SHP77 (cell line): ENCODE results near the gene GYS2.

Experiments used
- DNase-seq, 2 experiments: peaks; one replicate each; lab custom pipeline; 2025; lab: John Stamatoyannopoulos, UW

GYS2 gene

DNA sequence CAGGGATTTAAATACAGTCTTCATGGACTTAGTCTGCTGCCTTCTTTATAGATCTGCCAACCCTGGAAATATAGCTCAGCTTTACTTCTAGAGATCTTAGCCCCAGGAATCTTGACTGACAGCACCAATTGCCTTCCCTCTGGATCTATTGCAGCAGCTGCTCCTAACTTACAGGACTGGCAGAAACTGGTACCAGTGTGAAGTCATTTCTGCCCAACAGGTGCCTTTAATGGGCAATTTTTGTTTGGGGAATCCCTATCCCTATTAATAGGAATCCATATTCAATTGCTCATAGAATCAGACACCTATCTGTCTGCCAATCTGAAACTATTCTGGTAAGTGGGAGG lies 51.3 kb downstream of the GYS2 start:
- DNase-seq = no peak

DNA sequence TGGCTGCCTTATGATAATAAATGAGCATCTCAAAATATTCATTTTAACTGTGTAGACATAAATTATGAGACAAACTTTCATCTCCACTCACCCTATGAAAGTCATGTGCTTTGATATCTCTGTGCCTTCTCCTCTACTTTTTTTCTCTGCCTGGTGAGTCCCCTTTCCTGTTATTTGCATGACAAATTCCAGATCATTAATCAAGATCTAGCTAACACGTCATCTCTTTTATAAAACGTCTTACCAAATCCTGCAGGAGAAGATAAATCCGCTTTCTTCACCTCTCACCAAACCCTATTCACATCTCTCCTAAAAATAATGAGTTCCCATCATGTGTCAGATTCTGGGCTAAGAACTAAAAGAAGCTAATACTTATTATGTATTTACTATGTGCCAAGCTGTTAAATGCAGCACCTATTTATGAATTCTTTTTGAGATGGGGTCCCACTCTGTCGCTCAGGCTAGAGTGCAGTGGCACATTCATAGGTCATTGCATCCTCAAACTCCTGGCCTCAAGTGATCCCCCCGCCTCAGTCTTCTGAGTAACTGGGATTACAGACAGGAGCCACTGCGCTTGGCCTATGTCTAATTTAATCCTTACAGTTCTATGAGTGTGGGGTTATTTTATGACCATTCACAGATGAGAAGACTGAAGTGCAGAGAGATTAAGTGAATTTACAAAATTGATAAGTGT lies 51.9 kb downstream of the GYS2 start:
- DNase-seq = no peak

DNA sequence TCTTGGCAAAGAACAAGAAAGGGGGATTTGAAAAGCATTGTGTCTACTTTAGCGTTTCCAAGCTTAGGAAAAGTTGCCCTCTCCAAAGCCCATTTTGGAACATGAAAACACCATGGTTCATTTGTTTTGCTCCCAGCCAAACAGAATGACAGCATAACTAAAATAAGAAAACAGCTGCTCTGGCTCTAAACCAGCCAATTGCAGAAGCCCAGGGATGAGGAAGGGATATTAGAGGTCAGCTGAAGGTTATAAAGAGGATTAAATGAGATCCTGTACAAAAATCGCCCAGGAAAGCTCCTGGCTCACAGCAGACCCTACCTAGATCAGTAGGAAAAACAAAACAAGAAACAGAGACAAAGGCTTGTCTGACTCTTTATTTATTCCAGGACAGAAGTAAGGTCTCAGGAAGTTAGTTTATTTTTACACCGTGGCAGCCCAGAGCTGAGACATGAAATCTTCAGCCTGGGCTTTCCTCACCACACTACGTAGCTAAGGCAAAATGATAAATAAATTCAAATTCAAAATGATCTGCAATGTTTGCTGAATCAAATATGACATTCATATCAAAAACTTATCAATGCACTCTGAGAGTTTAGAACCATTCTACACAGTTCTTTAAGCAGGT lies 52.7 kb downstream of the GYS2 start:
- DNase-seq = peak in 1 of 2 experiments; percentile 16

DNA sequence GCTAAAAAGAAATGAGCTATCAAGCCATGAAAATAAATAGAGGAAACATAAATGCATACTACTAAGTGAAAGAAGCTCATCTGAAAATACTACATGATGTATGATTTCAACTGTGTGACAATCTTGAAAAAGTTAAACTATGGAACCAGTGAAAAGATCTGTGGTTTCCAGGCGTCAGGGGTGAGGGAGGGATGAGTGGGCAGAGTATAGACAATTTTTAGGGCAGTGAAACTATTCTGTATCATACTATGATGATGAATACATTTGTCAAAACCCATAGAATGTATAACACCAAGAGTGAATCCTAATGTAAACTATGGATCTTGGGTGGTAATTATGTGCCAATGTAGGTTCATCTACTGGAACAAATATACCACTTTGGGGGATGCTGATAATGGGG lies 57.2 kb downstream of the GYS2 start:
- DNase-seq = no peak

DNA sequence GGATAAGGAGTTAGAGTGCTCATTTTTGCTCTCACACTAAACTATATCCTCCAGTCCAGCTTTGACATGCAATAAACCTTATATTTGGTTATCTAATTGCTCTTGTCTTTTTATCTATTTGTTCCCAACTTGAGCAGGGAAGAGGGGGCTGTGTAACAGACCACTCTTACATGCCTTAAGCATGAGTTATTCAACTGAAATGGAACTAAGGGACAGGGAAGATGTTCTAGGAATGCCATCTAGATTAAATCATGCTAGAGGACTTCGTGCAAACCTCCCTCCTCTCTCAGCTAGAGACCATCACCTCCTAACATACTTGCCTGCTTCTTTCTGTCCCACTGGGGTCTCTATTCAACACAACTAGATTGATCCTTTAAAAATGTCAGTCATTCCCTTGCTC lies 57.9 kb downstream of the GYS2 start:
- DNase-seq = no peak

DNA sequence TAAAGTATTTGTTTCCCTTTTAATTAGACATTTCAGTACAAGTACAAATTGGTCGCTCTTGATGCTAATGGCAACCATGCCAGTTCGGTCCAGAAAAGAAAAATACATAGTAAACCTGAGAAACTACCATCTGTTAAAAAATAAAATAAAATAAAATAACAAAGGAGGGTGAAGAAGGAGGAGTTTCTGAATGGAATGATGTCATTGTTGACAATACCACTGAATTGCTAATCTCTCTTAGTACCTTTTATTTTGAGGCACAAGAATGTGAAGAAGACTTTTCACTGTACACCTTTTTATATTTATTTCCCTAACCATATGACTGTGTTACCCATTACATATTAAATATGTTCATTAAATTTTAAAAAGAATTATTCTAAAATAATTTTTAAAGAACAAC lies 59.1 kb downstream of the GYS2 start:
- DNase-seq = no peak

DNA sequence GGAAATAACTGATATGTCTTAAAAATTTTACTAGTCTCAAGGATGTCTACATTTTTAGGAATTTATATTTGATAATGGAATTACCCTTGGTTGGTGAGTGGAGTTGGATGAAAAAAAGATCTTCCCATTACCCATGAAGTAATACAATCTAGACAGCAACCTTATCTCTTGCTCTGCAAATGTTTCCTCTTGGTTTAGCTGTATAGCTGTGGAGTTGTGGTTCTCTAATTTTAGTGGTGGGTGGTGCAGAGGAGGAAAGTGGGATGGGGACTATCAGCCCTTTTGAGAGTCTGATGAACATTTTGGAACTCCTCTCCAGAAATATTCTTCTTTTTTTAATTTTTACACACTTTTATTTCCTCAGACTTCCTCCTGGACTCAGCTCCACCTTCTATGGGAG lies 61.5 kb downstream of the GYS2 start:
- DNase-seq = no peak

DNA sequence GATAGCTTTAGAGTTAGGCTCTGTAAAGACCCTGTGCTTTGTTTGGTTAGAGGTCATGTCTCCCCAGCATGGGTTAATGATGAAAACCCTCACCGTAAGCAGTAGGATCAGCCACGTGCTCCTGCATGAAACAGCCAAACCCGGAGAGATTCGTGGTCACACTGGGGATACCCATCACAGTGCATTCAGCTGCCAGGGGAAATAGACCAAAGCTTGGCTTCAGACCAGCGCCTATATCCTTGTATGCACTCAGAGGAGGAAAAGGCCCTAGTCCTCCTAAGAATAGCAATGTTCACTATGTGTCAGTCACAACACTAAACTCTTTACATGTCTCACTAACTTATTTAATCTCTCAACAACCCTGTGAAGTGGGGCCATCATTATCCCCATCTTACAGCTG lies 62.2 kb downstream of the GYS2 start:
- DNase-seq = no peak

DNA sequence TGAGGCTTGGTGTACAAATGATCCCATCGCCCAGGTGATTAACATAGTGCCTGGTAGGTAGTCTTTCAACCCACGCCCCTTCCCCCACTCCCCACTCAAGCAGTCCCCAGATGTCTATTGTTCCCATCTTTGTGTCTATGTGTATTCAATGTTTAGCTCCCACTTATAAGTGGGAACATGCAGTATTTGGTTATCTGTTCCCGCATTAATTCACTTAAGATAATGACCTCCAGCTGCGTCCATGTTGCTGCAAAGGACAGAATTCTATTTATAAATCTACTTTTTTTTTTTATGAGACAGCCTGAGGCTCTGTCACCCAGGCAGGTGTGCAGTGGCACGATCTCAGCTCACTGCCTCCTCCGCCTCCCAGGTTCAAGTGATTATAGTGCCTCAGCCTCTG lies 62.9 kb downstream of the GYS2 start:
- no peak for DNase-seq

DNA sequence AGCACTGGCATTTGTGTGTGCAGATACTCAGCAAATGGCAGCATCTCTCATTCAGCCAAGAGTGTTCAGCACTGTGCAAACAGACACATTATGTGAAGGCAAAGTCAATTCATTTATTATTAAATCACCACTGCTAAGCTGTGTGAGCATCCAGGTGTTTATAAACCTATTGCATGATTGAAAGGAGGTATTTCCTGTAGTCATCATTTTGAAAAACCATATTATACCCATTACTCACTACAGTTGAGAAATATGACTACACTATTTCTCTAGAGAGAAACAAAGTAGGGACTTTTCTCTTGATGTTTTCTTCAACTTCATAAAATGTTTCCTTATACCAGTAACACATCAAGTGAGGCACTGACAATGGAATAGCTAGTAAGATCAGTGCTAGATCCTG lies 64.8 kb downstream of the GYS2 start:
- DNase-seq = peak in 1 of 2 experiments; percentile 21

DNA sequence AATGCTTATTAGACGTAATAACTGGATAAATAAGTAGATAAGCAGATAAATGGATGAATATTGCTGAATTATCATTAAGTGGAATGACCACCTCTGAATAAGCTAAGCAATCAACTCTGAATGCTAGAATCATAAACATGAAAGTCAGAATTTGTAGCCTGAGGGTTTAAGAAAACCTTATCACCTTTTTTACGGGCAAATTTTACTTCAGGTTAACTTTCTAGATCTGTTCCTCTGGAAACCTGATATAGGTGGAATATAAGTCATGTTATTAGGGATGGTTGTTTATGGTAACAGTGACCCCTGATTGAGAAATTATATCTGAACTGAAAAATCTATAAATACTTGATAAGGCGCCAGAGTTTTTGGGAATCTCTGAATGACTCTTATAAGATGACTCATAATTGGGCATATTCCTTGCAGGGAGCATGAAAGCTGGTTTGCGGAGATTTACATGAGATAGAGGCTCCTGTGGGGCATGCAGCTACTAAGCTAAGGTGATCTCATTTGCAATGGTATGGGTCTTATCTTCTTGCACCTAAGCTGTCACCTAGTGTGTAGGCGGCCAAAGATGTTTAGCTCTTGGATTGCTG lies 66.5 kb downstream of the GYS2 start:
- DNase-seq = no peak

DNA sequence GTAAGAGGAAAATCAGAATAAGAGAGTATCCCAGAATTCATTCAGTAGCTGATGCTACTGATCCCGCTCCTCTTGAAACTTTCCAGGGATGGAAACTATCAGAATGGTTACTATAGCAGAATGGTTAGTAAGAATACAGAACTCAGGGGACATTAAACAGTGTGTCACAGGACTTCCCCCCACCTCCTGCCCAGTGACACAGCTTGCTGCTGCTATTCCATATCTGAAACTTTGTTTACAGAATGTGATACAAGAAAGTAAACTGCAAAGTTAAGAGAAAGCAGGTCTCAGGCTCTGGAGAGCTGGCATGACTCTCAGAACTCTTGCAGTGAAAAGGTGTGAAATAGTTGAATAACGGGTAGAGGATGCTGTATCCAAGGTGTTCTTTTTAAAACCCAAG lies 75.2 kb downstream of the GYS2 start:
- no peak for DNase-seq

DNA sequence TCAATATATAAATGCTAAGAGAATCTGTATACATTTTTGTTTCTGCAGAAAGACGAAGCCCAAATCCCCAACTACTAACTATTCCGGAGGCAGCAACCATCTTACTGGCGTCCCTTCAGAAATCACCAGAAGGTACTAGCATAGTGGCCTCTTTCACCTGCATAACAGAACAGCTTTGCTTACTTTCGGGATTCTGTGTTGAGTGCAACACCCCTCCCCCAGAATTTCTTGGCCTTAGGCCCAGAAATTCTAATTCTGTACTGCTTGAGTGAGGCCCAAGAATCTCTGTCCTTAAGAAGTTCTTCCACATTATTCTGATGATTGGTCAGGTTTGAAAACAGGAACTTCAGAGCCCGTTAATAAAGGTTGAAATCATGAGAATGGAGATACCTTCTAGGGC lies 75.7 kb downstream of the GYS2 start:
- no peak for DNase-seq

DNA sequence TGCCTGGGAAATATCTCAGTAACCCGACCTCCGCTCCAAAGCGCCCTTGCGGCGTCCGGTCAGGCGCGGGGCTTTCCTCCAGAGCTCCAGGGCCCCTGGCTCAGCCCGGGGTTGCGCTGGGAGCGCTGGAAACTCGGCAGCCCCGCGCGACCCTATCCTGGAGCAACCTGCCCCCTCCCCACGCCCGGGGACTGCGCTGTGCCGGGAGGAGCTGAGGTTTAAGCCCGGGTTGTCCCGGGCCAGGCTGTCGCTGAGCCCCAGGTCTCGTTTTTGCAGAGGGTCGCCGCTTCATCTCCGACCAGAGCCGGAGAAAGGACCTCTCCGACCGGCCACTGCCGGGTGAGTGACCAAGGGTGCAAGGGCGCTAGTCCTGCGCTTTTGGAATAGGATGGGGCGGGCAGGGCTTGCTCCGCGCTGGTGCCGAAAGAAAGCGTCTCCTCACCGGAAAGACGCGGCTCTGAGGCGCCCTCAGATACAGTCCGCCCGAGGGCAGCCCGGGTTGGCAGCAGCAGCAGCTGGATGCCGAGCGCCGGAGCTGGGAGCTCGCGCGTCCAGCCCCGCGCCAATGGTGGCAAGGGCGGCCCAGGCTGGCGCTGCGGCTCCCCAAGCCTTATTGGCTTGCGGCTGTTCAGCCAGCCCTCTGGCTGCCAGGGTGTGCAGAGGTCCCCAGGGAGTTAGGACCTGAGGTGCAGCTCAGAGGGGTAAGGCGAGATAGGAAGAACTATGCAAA lies 77.0 kb downstream of the GYS2 start:
- DNase-seq = peak; percentile 50 to 56

DNA sequence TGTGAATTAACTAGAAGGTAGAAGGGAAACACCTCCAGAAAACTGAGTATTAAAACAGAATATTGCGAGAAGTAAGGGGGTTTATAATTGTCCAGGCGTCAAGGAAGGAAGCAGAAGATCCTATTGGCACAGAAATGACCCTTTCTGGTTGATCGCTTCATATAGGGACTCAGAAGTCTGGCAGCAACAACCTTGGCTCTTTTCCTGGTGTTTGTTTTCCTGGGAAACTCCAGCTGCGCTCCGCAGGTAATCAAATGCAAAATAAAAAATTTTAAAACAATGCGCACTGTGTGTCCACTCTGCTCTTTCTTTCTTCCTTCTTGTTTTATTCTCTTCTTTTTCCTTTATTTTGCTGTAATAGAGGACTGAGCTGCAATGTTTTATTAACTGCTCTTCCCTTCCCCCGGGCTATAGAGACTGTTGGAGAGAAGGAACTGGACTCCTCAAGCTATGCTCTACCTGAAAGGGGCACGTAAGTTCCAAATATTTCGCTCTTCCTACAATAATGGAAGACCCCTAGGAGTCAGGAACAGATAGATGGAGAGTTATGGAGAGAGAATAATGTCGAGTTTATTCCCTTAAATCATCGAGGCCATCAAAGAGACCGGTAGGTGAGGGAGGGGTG lies 77.8 kb downstream of the GYS2 start:
- no peak for DNase-seq

DNA sequence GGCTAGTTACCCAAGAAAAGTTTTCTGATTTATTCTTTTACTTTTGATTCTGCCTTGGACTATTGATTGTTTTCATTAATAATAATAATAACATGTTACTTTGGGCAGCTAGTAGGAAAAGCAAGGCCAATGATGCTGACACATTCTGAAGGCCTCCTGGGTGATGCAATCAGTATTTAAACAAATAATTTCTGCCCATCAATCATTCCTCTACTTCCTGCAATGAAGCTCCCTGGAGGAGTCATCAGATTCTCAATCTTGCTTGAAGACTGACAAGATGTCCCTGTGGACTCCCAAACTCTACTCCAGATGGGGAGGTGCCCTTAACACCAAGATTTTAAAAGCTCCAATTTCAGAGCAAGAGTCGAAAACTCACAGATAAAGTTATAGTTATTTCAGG lies 78.6 kb downstream of the GYS2 start, which contains the start of gene SPX:
Gene SPX (plus strand): TSS at position 244 of the 400 bp plus-strand sequence. CDS start 177 bp downstream, outside the sequence.
- DNase-seq = no peak

DNA sequence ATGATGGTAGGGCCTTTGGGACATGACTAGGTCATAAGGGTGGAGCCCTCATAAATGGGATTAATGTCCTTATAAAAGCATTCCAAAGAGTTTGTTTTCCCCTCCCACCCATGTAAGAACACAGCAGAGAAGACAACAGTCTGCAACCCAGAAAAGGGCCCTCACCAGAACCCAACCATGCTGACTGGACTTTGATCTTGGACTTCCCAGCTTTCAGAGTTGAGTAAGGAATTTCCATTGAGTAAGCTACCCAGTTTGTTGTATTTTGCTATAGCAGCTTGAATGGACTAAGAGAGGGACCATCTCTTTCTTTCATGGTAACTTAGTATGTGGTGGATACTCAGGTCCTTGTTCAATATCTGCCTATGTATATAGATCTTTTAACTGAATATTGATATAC lies 81.5 kb downstream of the GYS2 start:
- DNase-seq = no peak

DNA sequence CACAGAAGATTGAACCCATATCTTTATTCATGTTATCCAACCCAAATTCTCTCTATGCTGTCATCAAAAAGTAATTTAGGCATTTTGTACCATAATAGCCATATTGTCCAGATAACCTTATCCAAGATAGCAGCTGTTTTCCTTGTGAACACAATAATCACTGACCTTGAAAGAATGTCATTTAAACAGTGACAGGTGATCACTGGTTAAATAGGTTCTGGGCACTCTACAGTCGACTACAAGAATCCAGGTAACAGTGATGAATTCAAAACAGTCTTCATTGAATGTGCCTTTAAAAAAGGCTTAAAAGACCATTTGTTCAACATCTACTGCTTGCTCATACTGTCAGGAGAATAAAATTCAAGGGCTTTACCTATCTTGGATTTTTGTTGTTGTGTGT lies 83.1 kb downstream of the GYS2 start:
- DNase-seq = no peak

DNA sequence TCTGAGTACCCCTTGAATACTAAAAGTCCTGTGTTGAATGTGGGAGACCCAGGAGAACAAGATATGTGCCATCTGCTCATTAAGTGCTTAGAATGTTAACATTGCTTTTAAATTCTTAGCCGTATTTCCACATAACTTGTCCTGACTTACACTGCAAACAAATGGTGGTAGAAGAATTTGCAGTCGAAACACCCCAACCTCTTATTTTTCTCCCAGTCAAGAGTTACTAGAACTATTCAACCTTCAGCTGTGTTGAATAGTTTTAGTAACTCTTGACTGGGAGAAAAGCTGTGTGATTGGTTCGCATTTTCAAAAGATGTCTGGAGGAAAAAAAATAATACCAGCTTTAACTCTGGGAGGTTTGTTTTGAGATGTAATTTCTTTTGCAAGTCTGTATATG lies 86.2 kb downstream of the GYS2 start:
- DNase-seq = no peak

DNA sequence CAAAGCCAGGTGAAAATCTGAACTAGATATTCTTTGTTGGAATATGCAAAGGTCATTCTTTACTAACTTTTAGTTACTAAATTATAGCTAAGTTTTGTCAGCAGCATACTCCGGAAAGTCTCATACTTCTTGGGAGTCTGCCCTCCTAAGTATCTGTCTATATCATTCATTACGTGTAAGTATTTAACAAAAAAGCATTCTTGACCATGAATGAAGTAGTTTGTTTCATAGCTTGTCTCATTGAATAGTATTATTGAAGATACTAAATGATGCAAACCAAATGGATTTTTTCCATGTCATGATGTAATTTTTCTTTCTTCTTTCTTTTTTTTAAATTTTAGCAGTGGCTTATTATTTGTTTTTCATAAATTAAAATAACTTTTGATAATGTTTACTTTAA lies 88.4 kb downstream of the GYS2 start:
- DNase-seq = no peak

DNA sequence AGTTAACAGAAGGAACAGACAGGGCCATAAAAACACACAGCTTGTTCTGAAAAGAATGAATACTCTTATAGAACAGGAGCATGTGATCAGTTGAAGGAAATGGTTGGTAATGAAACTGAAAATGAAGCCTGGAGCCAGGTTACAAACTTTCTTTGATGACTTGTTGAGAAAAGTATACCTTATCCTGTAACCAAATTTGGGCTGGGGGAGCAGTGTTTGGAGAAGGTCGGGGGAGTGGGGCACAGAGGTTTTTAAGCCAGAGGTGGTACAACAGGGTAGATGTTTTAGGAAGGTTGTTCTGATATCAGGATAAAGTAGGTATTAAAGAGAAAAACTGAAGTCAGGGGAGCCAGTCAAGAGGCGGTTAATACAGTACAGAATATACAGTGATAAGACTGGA lies 94.9 kb downstream of the GYS2 start:
- no peak for DNase-seq

DNA sequence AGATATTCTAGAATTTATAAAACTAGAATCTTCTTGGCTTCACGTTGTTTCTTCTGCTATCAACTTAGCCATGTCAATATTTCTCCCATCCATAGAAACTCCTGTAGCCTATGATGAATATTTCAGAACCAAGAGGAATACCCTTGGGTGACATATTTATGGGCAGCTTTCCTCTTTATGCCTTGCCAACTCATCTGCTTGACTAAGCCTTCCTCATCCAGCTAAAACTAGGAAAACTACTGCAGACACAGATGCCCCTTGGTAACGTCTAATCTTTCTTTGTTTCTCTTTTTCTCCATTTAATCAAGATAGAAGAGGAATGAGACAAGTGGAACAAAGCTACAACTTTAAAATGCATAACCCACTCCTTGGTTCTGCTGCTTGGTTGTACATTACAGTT lies 96.8 kb downstream of the GYS2 start:
- no peak for DNase-seq

DNA sequence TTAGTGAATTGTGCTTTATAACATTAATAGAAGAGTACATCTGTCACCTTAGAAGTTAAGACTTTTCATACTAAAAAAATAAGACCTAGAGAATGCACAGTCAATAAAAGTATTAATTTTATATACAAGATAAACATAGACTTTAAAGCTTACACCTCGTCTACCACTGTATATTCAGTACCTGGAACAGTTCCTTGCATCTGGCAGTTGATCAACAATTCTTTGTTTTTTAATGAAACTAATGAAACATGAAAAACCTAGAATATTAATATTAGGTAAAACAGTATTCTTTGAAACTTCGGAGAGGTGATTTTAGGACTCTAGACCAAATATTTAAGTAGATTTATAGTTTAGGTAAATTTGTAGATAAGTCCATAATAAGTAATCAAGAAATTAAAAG lies 98.8 kb downstream of the GYS2 start:
- DNase-seq = no peak
